ENCODE measurements around the gene PIK3R5.

Gene PIK3R5, protein sequence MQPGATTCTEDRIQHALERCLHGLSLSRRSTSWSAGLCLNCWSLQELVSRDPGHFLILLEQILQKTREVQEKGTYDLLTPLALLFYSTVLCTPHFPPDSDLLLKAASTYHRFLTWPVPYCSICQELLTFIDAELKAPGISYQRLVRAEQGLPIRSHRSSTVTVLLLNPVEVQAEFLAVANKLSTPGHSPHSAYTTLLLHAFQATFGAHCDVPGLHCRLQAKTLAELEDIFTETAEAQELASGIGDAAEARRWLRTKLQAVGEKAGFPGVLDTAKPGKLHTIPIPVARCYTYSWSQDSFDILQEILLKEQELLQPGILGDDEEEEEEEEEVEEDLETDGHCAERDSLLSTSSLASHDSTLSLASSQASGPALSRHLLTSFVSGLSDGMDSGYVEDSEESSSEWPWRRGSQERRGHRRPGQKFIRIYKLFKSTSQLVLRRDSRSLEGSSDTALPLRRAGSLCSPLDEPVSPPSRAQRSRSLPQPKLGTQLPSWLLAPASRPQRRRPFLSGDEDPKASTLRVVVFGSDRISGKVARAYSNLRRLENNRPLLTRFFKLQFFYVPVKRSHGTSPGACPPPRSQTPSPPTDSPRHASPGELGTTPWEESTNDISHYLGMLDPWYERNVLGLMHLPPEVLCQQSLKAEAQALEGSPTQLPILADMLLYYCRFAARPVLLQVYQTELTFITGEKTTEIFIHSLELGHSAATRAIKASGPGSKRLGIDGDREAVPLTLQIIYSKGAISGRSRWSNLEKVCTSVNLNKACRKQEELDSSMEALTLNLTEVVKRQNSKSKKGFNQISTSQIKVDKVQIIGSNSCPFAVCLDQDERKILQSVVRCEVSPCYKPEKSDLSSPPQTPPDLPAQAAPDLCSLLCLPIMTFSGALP

DNA sequence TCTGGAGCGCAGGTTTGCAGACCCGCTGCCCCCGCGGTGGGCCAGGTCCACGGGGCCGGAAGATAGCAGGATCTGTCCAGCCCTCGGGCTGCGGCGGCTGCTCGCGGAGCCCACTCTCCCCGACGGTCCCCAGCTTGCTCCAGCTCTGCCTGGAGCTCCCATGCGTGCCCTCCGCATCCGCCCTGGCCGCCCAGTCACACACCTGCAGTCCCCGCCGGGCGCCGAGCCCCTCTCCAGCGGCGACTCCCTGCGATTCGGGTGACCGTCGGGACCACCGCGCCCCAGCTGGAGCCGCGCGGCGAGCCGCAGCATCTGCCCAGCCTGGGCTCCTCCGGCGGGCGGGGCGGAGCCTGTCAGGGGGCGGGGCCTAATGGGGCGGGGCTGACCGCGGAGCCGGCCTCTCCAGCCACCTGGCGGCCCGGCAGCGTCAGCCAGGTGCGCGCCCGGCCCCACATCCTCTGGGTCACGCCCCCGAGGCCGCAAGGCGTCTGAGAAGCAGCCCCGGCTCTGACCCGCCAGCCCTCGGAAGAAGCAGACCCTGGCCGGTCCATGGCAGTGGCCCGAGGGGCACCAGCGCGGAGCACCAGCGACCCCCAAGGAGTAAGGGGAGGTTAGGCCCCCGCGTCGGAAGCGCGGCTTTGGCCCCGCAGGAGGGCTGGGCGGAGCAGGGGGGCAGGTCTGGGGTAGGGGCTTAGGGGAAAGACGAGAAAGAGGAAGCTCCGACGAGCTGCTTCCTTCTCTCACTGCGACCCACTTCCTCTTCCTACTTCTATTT lies at the start of gene PIK3R5:
Gene PIK3R5, minus strand, starts transcription at position 314 of the 775 bp plus-strand sequence. CDS start 54,213 bp downstream, outside the sequence.
- H3K36me3 Mint-ChIP-seq (ENCODE audit: low read depth), result peaks cover 59% of the 10 kb centered on the region

DNA sequence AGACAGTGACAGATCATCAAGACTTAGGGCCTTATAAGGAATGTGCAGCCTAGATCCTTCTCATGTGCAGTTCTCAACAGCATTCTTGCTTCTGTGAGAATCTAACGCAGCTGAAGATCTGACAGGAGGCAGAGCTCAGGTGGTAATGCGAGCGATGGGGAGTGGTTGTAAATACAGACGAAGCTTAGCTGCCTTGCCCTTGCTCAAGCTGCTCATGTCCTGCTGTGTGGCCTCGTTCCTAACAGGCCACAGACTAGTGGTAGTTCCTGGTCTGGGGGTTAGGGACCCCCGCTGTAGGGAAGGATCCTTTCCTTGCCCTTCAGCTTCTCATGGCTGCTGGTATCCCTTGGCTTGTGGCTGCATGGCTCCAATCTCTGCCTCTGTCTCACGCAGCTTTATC lies 45.5 kb upstream of the PIK3R5 start:
- Mint-ChIP-seq H3K27me3 (peaks cover 71% of the 10 kb centered on the region), H3K9me3 (no peaks in the 10 kb centered on the region), H3K36me3 (ENCODE audit: low read depth) (no peaks in the 10 kb centered on the region), H3K4me1 (ENCODE audit: low read depth) (no peaks in the 10 kb centered on the region), H3K27ac (no peak overlapping the region), H3K4me3 (no peak overlapping the region)
- intact Hi-C loops (cut with micrococcal nuclease), result no loop called here

More for the DNA sequence above, at the start of gene PIK3R5:
- Mint-ChIP-seq H3K27ac (peak within 1 kb of the TSS; percentile 89), H3K4me1 (ENCODE audit: low read depth) (peaks cover 84% of the 10 kb centered on the region), H3K27me3 (no peaks in the 10 kb centered on the region), H3K9me3 (no peaks in the 10 kb centered on the region), H3K4me3 (peak within 1 kb of the TSS; percentile 98)
- intact Hi-C loops (cut with micrococcal nuclease), result loop anchor here (5.0 kb wide), 1 partner anchor 43 kb away; no protein-coding TSS in a partner anchor

DNA sequence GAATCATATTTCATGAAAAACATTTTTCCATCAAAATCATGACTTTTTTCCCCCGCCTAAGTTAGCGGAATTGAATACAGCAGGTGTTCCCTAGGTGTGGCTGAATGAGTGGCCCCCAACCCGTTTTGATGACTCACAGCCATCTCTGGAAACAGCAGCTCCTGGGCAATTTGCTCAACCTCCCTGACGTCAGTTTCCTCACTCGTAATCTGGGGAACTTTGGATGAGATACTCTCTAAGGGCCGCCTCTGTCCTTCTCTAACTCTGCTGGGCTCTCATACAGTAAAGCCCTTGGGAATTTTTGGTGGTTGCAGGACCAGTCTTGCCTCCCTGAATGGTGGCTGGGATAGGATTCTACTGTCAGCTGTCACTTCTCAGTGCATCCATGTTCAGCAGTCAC lies 44.2 kb upstream of the PIK3R5 start:
- no peaks in the 10 kb centered on the region for H3K9me3 Mint-ChIP-seq
- H3K27me3 Mint-ChIP-seq, result peaks cover 80% of the 10 kb centered on the region
- H3K27ac Mint-ChIP-seq, result no peak overlapping the region
- peaks cover 1% of the 10 kb centered on the region for H3K4me1 Mint-ChIP-seq (ENCODE audit: low read depth)
- no peak overlapping the region for H3K4me3 Mint-ChIP-seq
- H3K36me3 Mint-ChIP-seq (ENCODE audit: low read depth), result no peaks in the 10 kb centered on the region
- intact Hi-C loops (cut with micrococcal nuclease), result no loop called here

DNA sequence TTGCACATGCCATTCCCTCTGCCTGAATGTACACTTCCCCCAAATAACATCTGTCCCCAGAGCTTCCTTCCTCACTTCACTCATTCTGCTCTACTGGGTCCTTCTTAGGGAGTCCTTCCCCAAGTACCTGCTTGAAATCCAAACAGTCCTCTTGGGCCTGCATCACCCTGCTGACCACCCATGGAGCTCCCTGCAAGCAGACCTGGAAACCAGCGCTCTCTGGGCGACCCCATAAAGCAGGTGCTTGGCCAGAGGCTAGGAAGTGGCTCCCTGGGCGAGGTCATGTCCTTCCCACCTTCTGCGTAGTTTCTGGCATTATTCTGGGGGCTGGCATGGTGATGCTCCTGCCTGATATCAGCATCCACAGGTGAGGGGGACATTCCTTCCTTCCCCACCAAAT lies 43.6 kb upstream of the PIK3R5 start:
- H3K4me3 Mint-ChIP-seq, result no peak overlapping the region

DNA sequence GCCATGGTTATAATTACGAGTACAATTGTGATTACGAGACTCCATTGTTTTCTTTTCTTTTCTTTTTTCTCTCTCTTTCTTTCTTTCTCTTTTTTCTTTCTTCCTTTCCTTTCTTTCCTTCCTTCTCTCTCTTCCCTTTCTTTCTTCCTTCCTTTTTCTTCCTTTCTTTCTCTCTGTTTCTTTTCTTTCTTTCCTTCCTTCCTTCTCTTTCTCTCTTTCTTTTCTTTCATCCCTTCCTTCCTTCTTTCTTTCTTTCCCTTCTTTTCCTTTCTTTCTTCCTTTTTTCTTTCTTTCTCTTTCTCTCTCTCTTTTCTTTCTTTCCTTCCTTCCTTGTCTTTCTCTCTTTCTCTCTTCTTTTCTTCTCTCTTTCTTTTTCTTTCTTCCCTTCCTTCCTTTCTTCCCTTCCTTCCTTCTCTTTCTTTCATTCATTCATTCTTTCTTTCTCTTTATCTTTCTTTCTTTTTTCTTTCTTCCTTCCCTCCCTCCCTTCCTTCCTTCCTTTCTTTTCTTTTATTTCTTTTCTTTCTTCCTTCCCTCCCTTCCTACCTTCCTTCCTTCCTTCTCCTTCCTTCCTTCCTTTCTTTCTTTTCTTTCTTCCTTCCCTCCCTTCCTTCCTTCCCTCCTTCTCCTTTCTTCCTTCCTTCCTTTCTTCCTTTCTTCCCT lies 41.7 kb upstream of the PIK3R5 start:
- Mint-ChIP-seq H3K36me3 (ENCODE audit: low read depth) (no peaks in the 10 kb centered on the region), H3K27ac (no peak overlapping the region), H3K9me3 (no peaks in the 10 kb centered on the region), H3K27me3 (peaks cover 84% of the 10 kb centered on the region), H3K4me1 (ENCODE audit: low read depth) (peaks cover 19% of the 10 kb centered on the region), H3K4me3 (no peak overlapping the region)
- intact Hi-C loops (cut with micrococcal nuclease), result no loop called here

More for the DNA sequence above, 43.6 kb upstream of the PIK3R5 start:
- Mint-ChIP-seq H3K36me3 (ENCODE audit: low read depth) (no peaks in the 10 kb centered on the region), H3K27me3 (peaks cover 82% of the 10 kb centered on the region), H3K27ac (no peak overlapping the region), H3K4me1 (ENCODE audit: low read depth) (peaks cover 7% of the 10 kb centered on the region), H3K9me3 (no peaks in the 10 kb centered on the region)
- intact Hi-C loops (cut with micrococcal nuclease), result no loop called here

DNA sequence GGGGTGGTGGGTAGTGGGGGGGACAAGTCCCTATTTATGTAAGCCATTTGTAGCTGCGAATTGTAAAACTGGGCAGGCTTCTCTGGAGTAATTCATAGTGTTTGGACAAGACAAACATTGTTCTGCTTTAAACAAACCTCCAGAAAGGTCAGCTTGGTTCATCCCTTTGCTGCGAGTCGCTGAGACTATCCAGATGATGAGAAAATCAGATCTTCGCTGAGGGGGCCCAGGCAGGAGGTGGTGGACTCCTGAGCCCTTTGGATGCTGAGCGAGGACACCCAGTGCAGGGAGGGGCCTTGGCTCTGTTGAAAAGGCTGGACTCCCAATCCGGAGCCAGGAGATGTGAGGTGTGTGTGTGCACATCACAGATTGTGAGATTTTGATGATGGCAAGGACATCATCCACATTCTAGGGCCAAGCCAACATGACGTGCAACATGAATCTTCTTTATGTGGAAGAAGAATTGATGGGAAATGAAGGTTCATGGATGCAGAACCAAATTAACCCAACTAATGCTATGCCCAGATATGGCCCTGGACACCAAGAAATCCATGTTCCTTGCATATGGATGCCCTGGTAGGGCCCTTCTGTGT lies 40.8 kb upstream of the PIK3R5 start:
- Mint-ChIP-seq H3K36me3 (ENCODE audit: low read depth) (no peaks in the 10 kb centered on the region), H3K4me1 (ENCODE audit: low read depth) (peaks cover 25% of the 10 kb centered on the region), H3K4me3 (no peak overlapping the region), H3K27me3 (peaks cover 88% of the 10 kb centered on the region), H3K9me3 (no peaks in the 10 kb centered on the region), H3K27ac (no peak overlapping the region)
- intact Hi-C loops (cut with micrococcal nuclease), result no loop called here

DNA sequence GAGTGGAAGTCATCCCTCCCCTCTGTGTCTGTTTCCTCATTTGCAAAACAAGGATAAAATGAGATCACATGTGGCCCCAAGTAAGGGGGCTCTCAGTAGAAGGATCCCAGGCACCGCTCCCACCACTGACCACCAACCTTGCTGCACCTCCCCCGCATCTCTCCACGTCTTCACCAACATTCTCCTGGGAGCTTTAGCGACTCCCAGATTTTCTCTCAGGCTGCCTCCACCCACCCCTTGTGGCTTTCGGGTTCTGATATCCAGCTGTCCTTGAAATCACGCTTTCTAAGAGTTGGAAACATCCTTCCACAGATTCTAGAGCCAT lies 39.4 kb upstream of the PIK3R5 start:
- peaks cover 87% of the 10 kb centered on the region for H3K27me3 Mint-ChIP-seq
- no peaks in the 10 kb centered on the region for H3K9me3 Mint-ChIP-seq
- H3K4me1 Mint-ChIP-seq (ENCODE audit: low read depth), result peaks cover 26% of the 10 kb centered on the region
- no peak overlapping the region for H3K4me3 Mint-ChIP-seq
- H3K36me3 Mint-ChIP-seq (ENCODE audit: low read depth), result no peaks in the 10 kb centered on the region
- intact Hi-C loops (cut with micrococcal nuclease), result no loop called here
- no peak overlapping the region for H3K27ac Mint-ChIP-seq

DNA sequence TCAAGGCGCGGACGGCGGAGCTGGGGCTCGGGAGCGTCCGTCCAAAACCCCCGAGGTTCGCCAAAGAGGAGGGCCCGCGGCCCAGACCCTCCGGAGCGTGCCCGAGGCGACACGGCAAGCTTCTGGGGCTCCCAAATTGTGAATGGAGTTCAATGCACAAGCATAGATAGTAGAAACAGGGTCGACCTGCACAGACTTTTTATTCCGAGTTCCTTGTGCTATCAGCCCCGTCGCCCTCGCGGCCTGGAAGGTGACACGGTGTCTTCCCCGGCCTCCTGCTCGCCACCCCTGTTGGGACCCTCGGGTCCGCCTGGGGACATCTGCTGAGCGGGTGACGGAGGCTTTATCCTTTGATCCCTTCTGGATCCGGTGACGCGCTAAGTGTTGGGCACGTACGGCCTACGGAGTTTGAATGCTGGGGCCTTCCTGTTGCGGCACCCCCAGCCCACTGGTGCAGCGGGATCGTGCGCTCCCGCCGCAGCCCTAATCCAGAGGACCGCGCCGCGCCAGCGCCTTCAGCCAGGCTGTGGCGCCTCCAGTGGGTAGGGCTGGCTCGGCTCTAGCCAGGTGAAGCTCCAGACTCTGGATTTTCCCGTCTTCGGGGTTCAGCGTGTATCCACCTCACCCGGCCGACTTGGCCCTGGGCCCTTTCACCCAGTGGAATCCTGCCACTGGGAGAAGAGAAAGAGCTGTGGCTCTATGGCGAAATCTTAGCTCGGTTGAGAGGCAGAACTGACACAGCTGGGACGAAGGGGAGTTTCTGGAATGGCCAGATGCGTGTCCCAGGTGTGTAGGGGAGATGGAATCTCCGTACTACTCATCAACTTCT lies 38.8 kb upstream of the PIK3R5 start:
- no peaks in the 10 kb centered on the region for H3K36me3 Mint-ChIP-seq (ENCODE audit: low read depth)
- intact Hi-C loops (cut with micrococcal nuclease), result no loop called here
- H3K9me3 Mint-ChIP-seq, result no peaks in the 10 kb centered on the region
- H3K27ac Mint-ChIP-seq, result no peak overlapping the region
- H3K27me3 Mint-ChIP-seq, result peaks cover 86% of the 10 kb centered on the region
- peak overlapping the region; percentile 64 for H3K4me3 Mint-ChIP-seq
- H3K4me1 Mint-ChIP-seq (ENCODE audit: low read depth), result peaks cover 26% of the 10 kb centered on the region

DNA sequence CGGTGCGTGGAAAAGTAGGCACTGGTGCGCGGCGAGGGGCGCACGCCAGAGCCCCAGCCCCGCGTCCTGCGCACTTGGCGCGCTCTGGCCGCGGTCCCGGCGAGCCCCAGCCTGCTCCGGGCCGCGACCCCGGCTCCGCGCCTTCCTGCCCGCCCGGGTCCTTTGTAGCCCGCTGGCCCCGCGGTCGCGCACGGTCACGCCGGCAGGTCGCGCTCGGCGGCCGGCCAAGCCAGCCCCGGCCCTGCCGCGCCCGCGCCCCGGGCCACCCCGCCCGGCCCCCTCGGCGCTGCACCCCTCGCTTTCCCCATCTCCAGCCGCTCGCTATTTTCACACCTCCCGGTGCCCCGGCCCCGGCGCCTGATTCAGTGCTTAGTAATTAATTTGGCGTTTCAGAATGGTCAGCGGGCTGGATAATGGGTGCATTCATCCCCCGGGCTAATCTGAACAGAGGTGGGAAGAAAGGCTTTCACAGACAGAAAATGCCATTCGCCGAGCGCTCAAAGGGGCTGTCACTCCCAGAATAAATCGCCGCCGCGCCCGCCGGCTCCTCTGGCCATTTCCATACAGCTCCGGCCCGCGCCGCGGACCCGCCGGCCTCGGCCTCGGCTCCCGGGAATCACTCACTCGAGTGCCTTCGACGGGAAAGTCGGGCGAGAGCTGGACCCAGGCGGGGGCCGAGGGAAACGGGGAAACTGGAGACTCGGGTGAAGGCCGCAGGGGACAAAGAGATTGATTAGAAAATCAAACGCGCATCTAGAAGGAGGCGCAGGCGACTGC lies 38.0 kb upstream of the PIK3R5 start:
- Mint-ChIP-seq H3K36me3 (ENCODE audit: low read depth) (no peaks in the 10 kb centered on the region), H3K4me3 (peak overlapping the region; percentile 64), H3K27me3 (peaks cover 84% of the 10 kb centered on the region), H3K9me3 (no peaks in the 10 kb centered on the region), H3K4me1 (ENCODE audit: low read depth) (peaks cover 26% of the 10 kb centered on the region), H3K27ac (no peak overlapping the region)
- intact Hi-C loops (cut with micrococcal nuclease), result no loop called here

DNA sequence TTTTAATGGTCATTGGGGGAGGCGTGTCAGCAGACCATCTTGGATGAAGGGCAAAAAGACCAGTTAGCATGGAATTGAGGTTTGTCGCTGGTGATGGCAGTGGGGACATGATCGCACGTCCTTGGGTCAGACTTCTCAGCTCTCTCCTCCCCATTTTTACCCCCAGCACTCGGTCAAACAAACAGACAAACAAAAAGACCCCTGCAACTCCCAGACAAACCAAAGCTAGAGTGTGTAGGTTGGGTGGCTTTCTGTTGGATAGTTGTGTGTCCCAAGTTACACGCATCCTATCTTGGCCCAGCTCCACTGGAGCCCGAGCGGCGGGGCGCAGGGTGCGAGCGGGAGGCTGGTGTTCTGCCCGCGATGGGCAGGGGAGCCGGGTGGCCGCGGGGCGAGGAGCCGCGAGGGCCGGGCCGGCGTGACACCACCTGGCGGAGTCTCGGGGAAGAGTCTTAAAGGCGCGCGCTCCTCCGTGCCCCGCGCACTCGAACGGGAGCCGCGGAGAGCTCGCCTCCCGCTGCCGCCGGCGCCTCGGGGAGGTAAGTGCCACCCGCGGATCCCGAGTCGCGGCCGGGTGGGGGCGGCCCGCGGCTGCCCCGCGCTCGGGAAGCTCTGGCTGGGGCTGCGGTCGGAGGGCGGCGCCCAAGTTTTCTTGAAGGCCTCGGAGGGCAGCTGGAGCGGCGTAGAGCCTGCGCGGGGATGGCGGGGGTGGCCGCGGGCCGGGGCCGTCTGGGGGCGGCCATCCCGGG lies 37.3 kb upstream of the PIK3R5 start:
- no peaks in the 10 kb centered on the region for H3K9me3 Mint-ChIP-seq
- intact Hi-C loops (cut with micrococcal nuclease), result no loop called here
- H3K4me1 Mint-ChIP-seq (ENCODE audit: low read depth), result peaks cover 26% of the 10 kb centered on the region
- H3K4me3 Mint-ChIP-seq, result peak overlapping the region; percentile 50
- H3K36me3 Mint-ChIP-seq (ENCODE audit: low read depth), result no peaks in the 10 kb centered on the region
- peaks cover 80% of the 10 kb centered on the region for H3K27me3 Mint-ChIP-seq
- H3K27ac Mint-ChIP-seq, result no peak overlapping the region

DNA sequence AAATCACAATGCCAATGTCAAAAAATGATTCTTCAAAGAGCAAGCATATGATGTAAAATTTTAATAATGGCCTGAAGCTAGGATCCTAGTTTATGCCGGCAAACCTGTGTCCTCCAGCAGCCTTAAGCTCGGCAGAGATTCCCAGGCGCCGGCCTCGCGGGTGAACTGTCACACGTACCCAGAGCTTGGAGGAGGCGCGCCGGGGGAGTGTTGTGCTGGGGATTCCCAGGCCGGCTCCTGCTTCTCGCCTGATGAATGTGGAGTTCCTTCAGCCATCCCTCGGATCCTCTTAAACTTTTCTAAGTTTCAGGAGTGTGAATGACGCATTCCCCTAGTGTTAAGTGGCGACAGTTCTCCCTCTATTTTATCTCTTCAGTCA lies 36.7 kb upstream of the PIK3R5 start:
- Mint-ChIP-seq H3K27me3 (peaks cover 76% of the 10 kb centered on the region), H3K4me1 (ENCODE audit: low read depth) (peaks cover 26% of the 10 kb centered on the region), H3K36me3 (ENCODE audit: low read depth) (no peaks in the 10 kb centered on the region), H3K4me3 (peak overlapping the region; percentile 50), H3K9me3 (no peaks in the 10 kb centered on the region), H3K27ac (no peak overlapping the region)
- intact Hi-C loops (cut with micrococcal nuclease), result no loop called here

Measured in dendritic cell treated with granulocyte-macrophage colony-stimulating factor and Interleukin-4, amounts not matched to agents 40 ng/mL and 50 ng/mL, for 4 days (primary cell).